B cell (primary cell): ENCODE results near the gene PDE4A. TPM values are rescaled to one million over a fixed set of nuclear protein-coding genes. Genes with fewer than 3 reads are reported as not detected.

Experiments
- ATAC-seq: fragments of 200-7000 bp; cut with Tn5 transposase; one replicate; pipeline ENCODE4 v1.10.0; 2021; ENCODE audit warnings: low read depth, mild to moderate bottlenecking, moderate number of reproducible peaks, moderate library complexity
- CTCF ChIA-PET: fragments of 350-600 bp; sonication (Branson Sonifier 250); formaldehyde crosslinking; loops from one replicate; lab custom pipeline; 2021; ENCODE audit warnings: antibody characterized with exemption, inconsistent platforms; lab: Charles Lee
- POLR2A ChIA-PET: fragments of 350-600 bp; sonication (Branson Sonifier 250); formaldehyde crosslinking; loops from one replicate; lab custom pipeline; 2021; ENCODE audit warnings: antibody characterized with exemption; lab: Charles Lee
- DNase-seq: peaks from one replicate; pipeline ENCODE4 v3.0.0; 2013
- H2AFZ ChIP-seq: 2 replicates; pipeline ENCODE4 v1.6.1; 2012; ENCODE audit warnings: mild to moderate bottlenecking, low read depth, low read length; ENCODE audit not compliant: insufficient read depth, poor library complexity, severe bottlenecking
- H3K27ac ChIP-seq, 2 donors: 1 replicate in 1 of 2; 2 replicates in 1 of 2; pipeline ENCODE4 v1.5.1; 2012 to 2013; ENCODE audit warnings: low read length in 2 of 2, mild to moderate bottlenecking in 2 of 2, moderate library complexity in 1 of 2
- H3K27me3 ChIP-seq, 4 experiments: fragments of 200-600 bp in 1 of 4; sonication (generic) in 1 of 4; replicated peaks in 1 of 4; 1 replicate in 2 of 4; 2 replicates in 2 of 4; pipeline versions ENCODE4 v1.6.1 to v1.7.0; 2013 to 2016; ENCODE audit warnings: low read length in 3 of 4, mild to moderate bottlenecking in 2 of 4, mixed read lengths in 1 of 4, moderate library complexity in 1 of 4; ENCODE audit not compliant: insufficient read depth in 4 of 4, control insufficient read depth in 3 of 4; ENCODE audit errors: control extremely low read depth in 1 of 4
- H3K36me3 ChIP-seq, 2 experiments: replicated peaks in 1 of 2; 1 replicate in 1 of 2; 2 replicates in 1 of 2; pipeline versions ENCODE4 v1.6.1 to v1.7.1; 2013; ENCODE audit warnings: low read length in 1 of 2; ENCODE audit not compliant: insufficient read depth in 2 of 2, control insufficient read depth in 1 of 2; ENCODE audit errors: control extremely low read depth in 1 of 2, extremely low read depth in 1 of 2
- H3K4me1 ChIP-seq, 2 donors: fragments of 200-600 bp in 1 of 2; sonication (generic) in 1 of 2; 1 replicate in 1 of 2; 2 replicates in 1 of 2; pipeline versions ENCODE4 v1.5.1 to v1.6.1; 2013 to 2017; ENCODE audit warnings: low read length in 2 of 2; ENCODE audit not compliant: control insufficient read depth in 2 of 2, insufficient read depth in 2 of 2
- H3K4me2 ChIP-seq: replicated peaks from 2 replicates; pipeline ENCODE3; 2012; ENCODE audit warnings: mild to moderate bottlenecking, low read depth, low read length; ENCODE audit not compliant: poor library complexity, severe bottlenecking
- H3K4me3 ChIP-seq, 5 experiments: fragments of 200-600 bp in 1 of 5; sonication (generic) in 1 of 5; 1 replicate in 3 of 5; 2 replicates in 2 of 5; pipeline versions ENCODE4 v1.5.1 to v1.7.0; 2011 to 2016; ENCODE audit warnings: low read length in 4 of 5, mild to moderate bottlenecking in 4 of 5, low read depth in 2 of 5, control low read depth in 1 of 5, moderate library complexity in 1 of 5; ENCODE audit not compliant: insufficient read depth in 1 of 5; ENCODE audit errors: control extremely low read depth in 1 of 5, extremely low read depth in 1 of 5
- H3K79me2 ChIP-seq: fragments of 200-600 bp; sonication (generic); one replicate; pipeline ENCODE4 v1.6.0; 2016; ENCODE audit warnings: low read length; ENCODE audit not compliant: control insufficient read depth, insufficient read depth
- H3K9ac ChIP-seq: fragments of 200-600 bp; sonication (generic); 2 replicates; pipeline ENCODE4 v1.6.1; 2017; ENCODE audit warnings: mild to moderate bottlenecking, low read length, moderate library complexity
- H3K9me3 ChIP-seq, 3 donors: one replicate each; pipeline versions ENCODE4 v1.6.1 to v1.7.1; 2013; ENCODE audit warnings: low read length in 2 of 3; ENCODE audit not compliant: control insufficient read depth in 2 of 3, insufficient read depth in 1 of 3; ENCODE audit errors: control extremely low read depth in 1 of 3
- H4K20me1 ChIP-seq: 2 replicates; pipeline ENCODE4 v1.6.0; 2012; ENCODE audit warnings: mild to moderate bottlenecking, low read length; ENCODE audit not compliant: insufficient read depth, control insufficient read depth, poor library complexity, severe bottlenecking
- H3K27ac Mint-ChIP-seq: one replicate; pipeline ENCODE4 v1.8.0; 2021; ENCODE audit warnings: mixed read lengths
- H3K27me3 Mint-ChIP-seq: one replicate; pipeline ENCODE4 v1.8.0; 2021; ENCODE audit warnings: mixed read lengths
- H3K4me1 Mint-ChIP-seq: one replicate; pipeline ENCODE4 v1.8.0; 2021; ENCODE audit warnings: mixed read lengths
- H3K4me3 Mint-ChIP-seq: one replicate; pipeline ENCODE4 v1.8.0; 2021; ENCODE audit warnings: mixed read lengths
- H3K9me3 Mint-ChIP-seq: one replicate; pipeline ENCODE4 v1.8.0; 2022; ENCODE audit warnings: mixed read lengths; ENCODE audit not compliant: insufficient read depth
- CTCF ChIP-seq: fragments of 200-600 bp; IDR thresholded peaks from one replicate; pipeline ENCODE4 v1.8.0; 2022; ENCODE audit warnings: antibody characterized with exemption, mild to moderate bottlenecking
- EZH2 ChIP-seq: IDR thresholded peaks from 2 replicates; pipeline ENCODE4 v1.6.1; 2012; ENCODE audit warnings: borderline replicate concordance, low read depth, mild to moderate bottlenecking, moderate library complexity, low read length; ENCODE audit not compliant: insufficient read depth, poor library complexity, severe bottlenecking
- WGBS: methylation state at CpG from one replicate; pipeline ENCODE4 v1.1.5; 2013; ENCODE audit warnings: missing lambda C conversion rate; ENCODE audit not compliant: insufficient coverage; 5-methylcytosine and 5-hydroxymethylcytosine counted together
- intact Hi-C: fragments of 100-400 bp; cut with micrococcal nuclease; formaldehyde crosslinking; loops from one replicate; pipeline ENCODE4 v1.10.0; 2022
- polyA plus RNA-seq: library from polyadenylated mRNA; depleted of rRNA; stranded (reverse); fragments of >200 nt; gene quantifications from 2 replicates; pipeline ENCODE4 v1.2.3, GENCODE V29; 2012
- total RNA-seq, 2 donors: library from RNA; stranded (reverse); fragments of 120-200 nt in 1 of 2; gene quantifications; 1 replicate in 1 of 2; 2 replicates in 1 of 2; pipeline versions ENCODE4 v1.2.3 to v1.2.4, GENCODE V29; 2013 to 2022

The PDE4A gene
- total and polyA plus RNA-seq, 2 donors (not counting 1 experiment from before 2014, with no cell fraction given): 1.5 to 10.9 TPM

DNA sequence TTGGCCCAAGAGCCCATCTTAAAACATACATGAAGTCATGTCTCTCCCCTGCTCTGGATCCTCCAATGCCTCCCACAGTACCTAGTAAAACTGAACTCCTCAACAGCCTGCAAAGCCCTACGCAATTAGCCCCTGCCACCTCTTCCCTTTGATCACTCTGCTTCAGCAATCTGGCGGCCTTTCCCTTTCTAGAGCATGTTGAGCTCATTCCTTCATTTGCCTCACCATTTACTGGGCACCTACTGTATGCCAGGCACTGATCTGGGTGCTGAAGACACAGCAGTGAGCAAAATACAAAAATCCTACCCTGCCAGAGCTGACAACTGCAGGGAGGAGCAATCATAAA lies 79.9 kb downstream of the PDE4A start:
- Histone ChIP-seq H3K36me3 (peaks cover 0 to 10% of the 10 kb centered on the region in 2 experiments), H3K27ac (no peak overlapping the region), H2AFZ (no peak overlapping the region), H3K4me3 (no peak overlapping the region), H3K9me3 (no peaks in the 10 kb centered on the region), H3K79me2 (peaks cover 33% of the 10 kb centered on the region), H3K9ac (no peak overlapping the region), H3K4me2 (no peak overlapping the region), H4K20me1 (no peaks in the 10 kb centered on the region), H3K27me3 (no peaks in the 10 kb centered on the region), H3K4me1 (peaks cover 6 to 15% of the 10 kb centered on the region in 2 donors)
- peak overlapping the region; percentile 67 for H3K4me3 Mint-ChIP-seq
- H3K27ac Mint-ChIP-seq: no peak overlapping the region
- ATAC-seq (no peak), DNase-seq (no peak)
- WGBS: 100% methylated on average over 2 of the region's 2 CpGs
- CTCF ChIA-PET: interaction anchor here (0.7 kb wide), 1 partner anchor 162 kb away, joined by 3 read pairs; no protein-coding TSS in a partner anchor
- peaks cover 20% of the 10 kb centered on the region for H3K4me1 Mint-ChIP-seq
- POLR2A ChIA-PET: interaction anchor here (0.7 kb wide), 1 partner anchor 9 kb away, joined by 8 read pairs; no protein-coding TSS in a partner anchor
- H3K9me3 Mint-ChIP-seq: no peaks in the 10 kb centered on the region
- H3K27me3 Mint-ChIP-seq: no peaks in the 10 kb centered on the region
- TF ChIP-seq CTCF: no peak
- no peak for TF ChIP-seq EZH2
- intact Hi-C loops: loop anchor here (5.0 kb wide), 2 partner anchors 73 to 98 kb away; partner anchors contain the start of gene CDC37

DNA sequence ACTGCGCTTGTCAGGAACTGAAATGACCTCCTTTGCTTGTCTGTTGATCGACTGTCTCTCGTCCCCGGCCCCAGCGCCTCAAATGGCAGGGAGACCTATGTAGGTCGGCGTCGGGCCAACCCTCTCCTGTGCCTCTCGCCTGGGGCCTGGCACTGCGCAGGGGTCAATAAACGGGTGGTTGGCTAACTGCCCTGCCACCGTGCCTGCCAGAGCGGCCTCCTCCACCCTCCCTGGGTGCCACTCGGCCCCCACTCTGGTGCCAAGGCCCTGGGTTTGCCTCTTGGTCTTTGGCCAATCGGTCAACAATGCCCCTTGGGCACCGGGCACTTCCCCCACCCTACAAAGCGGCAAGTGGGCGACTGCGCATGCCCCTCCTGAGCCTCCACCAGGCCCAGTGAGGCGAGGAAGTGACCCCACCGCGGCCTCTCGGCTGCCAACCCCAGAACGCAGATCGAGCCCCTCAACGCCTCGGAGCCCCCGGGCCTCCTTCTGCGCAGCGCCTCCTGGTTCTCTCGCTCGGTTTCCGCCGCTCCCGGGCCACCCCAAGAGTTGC lies 81.7 kb downstream of the PDE4A start:
- ChIA-PET CTCF (no interaction called here), POLR2A (interaction anchor here (1.0 kb wide), 1 partner anchor 64 kb away, joined by 3 read pairs; the partner anchor contains the start of gene KRI1)
- peaks cover 32% of the 10 kb centered on the region for H3K79me2 ChIP-seq
- peak overlapping the region; percentile 45 to 87 (median 73) for H3K4me3 ChIP-seq
- TF ChIP-seq EZH2 (no peak), CTCF (no peak)
- Mint-ChIP-seq H3K9me3 (no peaks in the 10 kb centered on the region), H3K4me3 (peak overlapping the region; percentile 88), H3K27ac (peak overlapping the region; percentile 85), H3K4me1 (peaks cover 26% of the 10 kb centered on the region), H3K27me3 (no peaks in the 10 kb centered on the region)
- H3K36me3 ChIP-seq: peaks cover 0 to 10% of the 10 kb centered on the region in 2 experiments
- H3K27me3 ChIP-seq: no peaks in the 10 kb centered on the region
- H2AFZ ChIP-seq: peak overlapping the region; percentile 90
- intact Hi-C loops: loop anchor here (1.0 to 5.0 kb wide), 4 partner anchors 41 to 100 kb away; partner anchors contain the start of gene CDC37
- H3K27ac ChIP-seq: peak overlapping the region; percentile 63 to 69
- peak overlapping the region; percentile 99 for H3K4me2 ChIP-seq
- ATAC-seq (peak; percentile 18), DNase-seq (no peak)
- 2% methylated on average over 35 of the region's 35 CpGs for WGBS
- peaks cover 6 to 18% of the 10 kb centered on the region in 2 donors for H3K4me1 ChIP-seq
- H3K9ac ChIP-seq: peak overlapping the region; percentile 91
- H4K20me1 ChIP-seq: no peaks in the 10 kb centered on the region
- H3K9me3 ChIP-seq: no peaks in the 10 kb centered on the region
